ENCODE results near the gene C1orf50.
A peak's percentile ranks its signal among the peaks of the same experiment; 100 is the strongest.

C1orf50 gene

GRCh38 chr1:42765269-42765668 lies 1.8 kb upstream of the C1orf50 start:
- Histone ChIP-seq H3K9me3 (ENCODE audit: control insufficient read depth, insufficient read depth, low read depth, low read length) (no peaks in the 10 kb centered on the region), H3K36me3 (ENCODE audit: control insufficient read depth in 2 of 2, insufficient read depth in 1 of 2, low read length in 2 of 2) (peaks cover 7 to 26% of the 10 kb centered on the region in 2 experiments; a peak in 2 of 3 replicates), H3K4me1 (ENCODE audit: control insufficient read depth, insufficient read depth, low read length) (no peaks in the 10 kb centered on the region), H3K4me3 (ENCODE audit: low read depth, low read length) (peak overlapping the region; percentile 100), H3K27ac (ENCODE audit: extremely low read depth, low read depth, low read length) (no peak overlapping the region)
- peak; percentile 35; the same call in 1 of the 2 replicates for TF ChIP-seq ZBTB48 (tag by site-specific recombination; IDR thresholded peaks at IDR 0.05)
- TF ChIP-seq ZNF768 (tag by site-specific recombination; IDR thresholded peaks at IDR 0.05): no peak
- ChIA-PET CTCF (interaction anchor here (0.7 to 4.7 kb wide), 7 partner anchors 8 to 591 kb away, joined by 3 to 19 read pairs (median 4); partner anchors contain the start of gene ZNF691), POLR2A (interaction anchor here (0.6 to 3.4 kb wide), 7 partner anchors 7 to 131 kb away, joined by 3 to 35 read pairs (median 13); partner anchors contain the start of genes ERMAP, SVBP, YBX1 and ZNF691)

GRCh38 chr1:42765832-42766740 lies 963 bp upstream of the C1orf50 start:
- no peaks in the 10 kb centered on the region for H3K9me3 ChIP-seq (ENCODE audit: control insufficient read depth, insufficient read depth, low read depth, low read length)
- peak overlapping the region; percentile 100 for H3K4me3 ChIP-seq (ENCODE audit: low read depth, low read length)
- ChIA-PET POLR2A (interaction anchor here (0.6 to 3.4 kb wide), 37 partner anchors 8 to 883 kb away, joined by 3 to 35 read pairs (median 5); partner anchors contain the start of genes CCDC30, ERMAP, PPIH and SLC2A1), CTCF (interaction anchor here (0.6 to 4.7 kb wide), 24 partner anchors 9 to 1887 kb away, joined by 3 to 19 read pairs (median 4); partner anchors contain the start of genes PPIH and ZNF691)
- H3K36me3 ChIP-seq (ENCODE audit: control insufficient read depth in 2 of 2, insufficient read depth in 1 of 2, low read length in 2 of 2): peaks cover 7 to 23% of the 10 kb centered on the region in 2 experiments; a peak in 2 of 3 replicates
- H3K4me1 ChIP-seq (ENCODE audit: control insufficient read depth, insufficient read depth, low read length): no peaks in the 10 kb centered on the region
- H3K27ac ChIP-seq (ENCODE audit: extremely low read depth, low read depth, low read length): peak overlapping the region; percentile 48; the same call in 1 of the 2 replicates
- TF ChIP-seq ZSCAN18 (tag by site-specific recombination; IDR thresholded peaks at IDR 0.05) (no peak), ZNF76 (tag by site-specific recombination; IDR thresholded peaks at IDR 0.05; ENCODE audit: borderline replicate concordance, low read depth) (no peak), SP2 (tag by site-specific recombination; IDR thresholded peaks at IDR 0.05) (peak; percentile 9), ZSCAN16 (tag by site-specific recombination; IDR thresholded peaks at IDR 0.05) (no peak), ZNF776 (tag by site-specific recombination; IDR thresholded peaks at IDR 0.05; ENCODE audit: borderline replicate concordance) (no peak), ZNF626 (tag by site-specific recombination; IDR thresholded peaks at IDR 0.05) (no peak), ZNF248 (tag by site-specific recombination; IDR thresholded peaks at IDR 0.05) (no peak), ZNF398 (tag by site-specific recombination; IDR thresholded peaks at IDR 0.05) (peak; percentile 20; the same call in 1 of the 2 replicates), ZNF654 (tag by site-specific recombination; IDR thresholded peaks at IDR 0.05; ENCODE audit: low read depth) (peak; percentile 19; the same call in 1 of the 2 replicates), ZBTB11 (tag by site-specific recombination; conservative IDR thresholded peaks at IDR 0.05; ENCODE audit: low read depth) (peak; percentile 50; the same call in 1 of the 2 replicates), ZNF580 (tag by site-specific recombination; IDR thresholded peaks at IDR 0.05) (no peak), PRDM10 (tag by site-specific recombination; IDR thresholded peaks at IDR 0.05) (no peak; the same call in 1 of the 2 replicates), ZNF510 (tag by site-specific recombination; IDR thresholded peaks at IDR 0.05; ENCODE audit: insufficient replicate concordance) (no peak), ZNF221 (tag by site-specific recombination; IDR thresholded peaks at IDR 0.05; ENCODE audit: borderline replicate concordance) (no peak), ZBTB17 (tag by site-specific recombination; IDR thresholded peaks at IDR 0.05) (peak; percentile 72), ZNF37A (tag by site-specific recombination; IDR thresholded peaks at IDR 0.05) (no peak), ZNF24 (tag by site-specific recombination; IDR thresholded peaks at IDR 0.05) (no peak), ZNF274 (IDR thresholded peaks at IDR 0.05; ENCODE audit: low read length) (no peak), ZNF274 (tag by site-specific recombination; IDR thresholded peaks at IDR 0.05; ENCODE audit: borderline replicate concordance) (no peak)
